Nephron (organoid): ENCODE data around the gene ABLIM3.

Experiments
- H3K27ac Mint-ChIP-seq, 3 experiments: 2 replicates each; pipeline ENCODE4 v1.8.0; 2020; ENCODE audit warnings: mixed read lengths in 3 of 3, mild to moderate bottlenecking in 2 of 3, moderate library complexity in 1 of 3
- H3K27me3 Mint-ChIP-seq: 2 replicates; pipeline ENCODE4 v1.8.0; 2021; ENCODE audit warnings: low read depth, mild to moderate bottlenecking, moderate library complexity, mixed read lengths
- H3K36me3 Mint-ChIP-seq: 2 replicates; pipeline ENCODE4 v1.8.0; 2020; ENCODE audit warnings: low read depth, mixed read lengths
- H3K4me1 Mint-ChIP-seq: 2 replicates; pipeline ENCODE4 v1.8.0; 2020; ENCODE audit warnings: mixed read lengths
- H3K4me3 Mint-ChIP-seq, 3 experiments: 2 replicates each; pipeline ENCODE4 v1.8.0; 2020; ENCODE audit warnings: mild to moderate bottlenecking in 3 of 3, mixed read lengths in 3 of 3, moderate library complexity in 2 of 3
- H3K9me3 Mint-ChIP-seq: 2 replicates; pipeline ENCODE4 v1.8.0; 2020; ENCODE audit warnings: mixed read lengths
- TF ChIP-seq, protein P1 (sequence below), 3 experiments: fragments of 200-600 bp; sonication (generic); IDR thresholded peaks; one replicate each; pipeline ENCODE4 v1.5.0; 2021; ENCODE audit warnings: antibody characterized with exemption in 3 of 3; ENCODE audit not compliant: unreplicated experiment in 3 of 3

The ABLIM3 gene

DNA sequence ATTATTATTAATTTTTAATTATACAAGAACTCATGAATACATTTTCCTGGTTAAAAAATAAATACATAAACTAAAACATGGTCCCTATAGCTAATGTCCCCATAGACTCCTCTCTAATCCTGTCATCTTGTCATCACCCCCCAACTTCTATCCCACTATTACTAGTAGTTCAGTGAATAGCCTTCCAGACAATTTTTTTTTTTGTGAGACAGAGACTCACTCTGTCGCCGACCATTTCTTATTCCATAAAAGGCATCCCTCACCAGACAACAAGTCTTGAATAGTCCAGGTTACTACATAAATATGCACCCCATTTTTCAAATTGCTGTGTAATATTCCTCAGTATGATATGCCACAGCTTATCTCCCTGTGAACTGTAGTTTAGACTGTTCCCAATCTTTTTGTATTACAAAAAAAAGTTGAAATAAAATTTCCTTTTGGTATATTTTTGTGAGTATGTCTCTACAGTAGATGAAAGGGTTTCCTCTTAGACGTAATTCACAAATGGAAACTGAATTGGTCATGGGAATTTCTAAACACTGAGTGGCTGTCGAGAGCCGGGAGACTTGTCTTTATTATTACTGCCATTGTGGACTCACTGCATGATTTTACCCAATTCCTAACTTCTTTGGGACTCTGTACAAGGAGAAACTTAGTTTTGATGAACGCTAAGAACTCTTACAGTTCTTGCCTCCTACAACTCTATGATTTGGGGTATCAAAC is 6.4 kb upstream of the ABLIM3 start:
- Mint-ChIP-seq H3K36me3 (no peaks in the 10 kb centered on the region), H3K4me1 (peaks cover 10% of the 10 kb centered on the region), H3K27me3 (peaks cover 43% of the 10 kb centered on the region), H3K9me3 (no peaks in the 10 kb centered on the region), H3K4me3 (no peak overlapping the region), H3K27ac (no peak overlapping the region)
- TF ChIP-seq, protein P1, sequence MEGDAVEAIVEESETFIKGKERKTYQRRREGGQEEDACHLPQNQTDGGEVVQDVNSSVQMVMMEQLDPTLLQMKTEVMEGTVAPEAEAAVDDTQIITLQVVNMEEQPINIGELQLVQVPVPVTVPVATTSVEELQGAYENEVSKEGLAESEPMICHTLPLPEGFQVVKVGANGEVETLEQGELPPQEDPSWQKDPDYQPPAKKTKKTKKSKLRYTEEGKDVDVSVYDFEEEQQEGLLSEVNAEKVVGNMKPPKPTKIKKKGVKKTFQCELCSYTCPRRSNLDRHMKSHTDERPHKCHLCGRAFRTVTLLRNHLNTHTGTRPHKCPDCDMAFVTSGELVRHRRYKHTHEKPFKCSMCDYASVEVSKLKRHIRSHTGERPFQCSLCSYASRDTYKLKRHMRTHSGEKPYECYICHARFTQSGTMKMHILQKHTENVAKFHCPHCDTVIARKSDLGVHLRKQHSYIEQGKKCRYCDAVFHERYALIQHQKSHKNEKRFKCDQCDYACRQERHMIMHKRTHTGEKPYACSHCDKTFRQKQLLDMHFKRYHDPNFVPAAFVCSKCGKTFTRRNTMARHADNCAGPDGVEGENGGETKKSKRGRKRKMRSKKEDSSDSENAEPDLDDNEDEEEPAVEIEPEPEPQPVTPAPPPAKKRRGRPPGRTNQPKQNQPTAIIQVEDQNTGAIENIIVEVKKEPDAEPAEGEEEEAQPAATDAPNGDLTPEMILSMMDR (IDR thresholded peaks at IDR 0.05; ENCODE audit: unreplicated experiment in 3 of 3), result no peak

DNA sequence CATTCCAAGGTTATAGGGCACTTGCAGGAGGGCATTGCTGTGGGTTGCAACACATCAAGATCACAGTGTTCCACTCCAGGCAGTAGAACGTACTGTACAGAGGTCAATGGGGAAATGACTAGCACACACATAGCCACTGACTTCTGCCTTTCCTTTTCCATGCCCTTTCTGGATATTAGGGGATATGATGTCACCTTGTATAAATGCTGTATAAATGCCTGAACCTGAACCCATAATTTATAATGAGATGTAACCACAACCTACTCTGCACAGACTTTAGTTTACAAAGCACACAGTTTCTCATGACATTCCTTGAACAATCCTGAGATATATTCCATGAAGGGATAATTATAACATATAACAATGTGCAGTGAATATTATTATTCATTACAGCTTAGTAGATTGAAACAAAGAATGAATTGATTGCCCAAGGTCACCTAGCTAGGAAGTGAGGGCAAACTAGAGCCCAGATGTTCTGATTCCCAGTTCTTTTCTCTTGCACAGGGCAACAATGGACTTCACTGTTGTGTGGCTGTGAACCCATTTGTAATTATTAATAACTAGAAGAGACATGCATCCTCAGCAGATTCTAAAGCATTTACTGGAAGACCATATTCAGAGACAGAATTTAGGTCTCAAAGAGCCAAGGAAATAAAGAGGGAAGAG is 5.6 kb upstream of the ABLIM3 start:
- Mint-ChIP-seq H3K27me3 (peaks cover 39% of the 10 kb centered on the region), H3K36me3 (no peaks in the 10 kb centered on the region), H3K9me3 (no peaks in the 10 kb centered on the region), H3K4me1 (peaks cover 10% of the 10 kb centered on the region), H3K27ac (no peak overlapping the region), H3K4me3 (no peak overlapping the region)
- TF ChIP-seq, protein P1 (IDR thresholded peaks at IDR 0.05; ENCODE audit: unreplicated experiment in 3 of 3), result no peak

DNA sequence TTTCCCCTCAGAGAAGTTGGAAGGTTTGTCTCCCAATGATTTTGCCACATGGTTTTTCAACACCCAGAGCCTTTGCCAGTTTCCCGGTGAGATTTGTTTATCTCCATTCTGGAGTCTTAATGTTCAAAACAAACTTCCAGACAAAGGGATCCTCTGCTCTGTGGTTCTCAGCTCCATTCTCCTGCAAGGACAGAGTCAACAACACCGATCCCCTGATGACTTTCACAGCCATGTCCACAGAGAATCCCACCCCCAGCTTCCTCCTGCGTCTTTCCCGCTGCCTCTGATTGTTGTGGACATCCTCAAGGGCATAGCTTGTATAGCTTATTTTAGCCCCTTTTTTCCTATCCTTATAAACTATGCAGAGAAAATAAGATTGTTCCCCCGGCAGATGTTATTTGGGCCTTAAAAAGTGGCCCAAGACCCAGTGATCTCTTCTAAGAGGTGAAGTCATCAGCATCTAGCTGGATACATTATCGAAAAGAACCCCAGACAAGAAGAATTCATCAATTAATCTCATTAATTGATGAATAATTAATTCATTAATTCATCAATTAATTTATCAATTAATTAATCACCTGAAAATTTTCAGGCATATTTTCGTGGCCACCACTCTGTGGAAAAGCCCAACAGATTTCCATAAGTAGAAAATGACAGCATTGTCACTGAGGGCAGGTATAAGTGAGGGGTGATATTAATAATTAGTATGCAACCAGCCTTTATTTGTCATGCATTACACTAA is 2.9 kb upstream of the ABLIM3 start:
- H3K27me3 Mint-ChIP-seq, result peaks cover 54% of the 10 kb centered on the region
- no peaks in the 10 kb centered on the region for H3K9me3 Mint-ChIP-seq
- TF ChIP-seq, protein P1 (IDR thresholded peaks at IDR 0.05; ENCODE audit: unreplicated experiment in 3 of 3), result no peak

DNA sequence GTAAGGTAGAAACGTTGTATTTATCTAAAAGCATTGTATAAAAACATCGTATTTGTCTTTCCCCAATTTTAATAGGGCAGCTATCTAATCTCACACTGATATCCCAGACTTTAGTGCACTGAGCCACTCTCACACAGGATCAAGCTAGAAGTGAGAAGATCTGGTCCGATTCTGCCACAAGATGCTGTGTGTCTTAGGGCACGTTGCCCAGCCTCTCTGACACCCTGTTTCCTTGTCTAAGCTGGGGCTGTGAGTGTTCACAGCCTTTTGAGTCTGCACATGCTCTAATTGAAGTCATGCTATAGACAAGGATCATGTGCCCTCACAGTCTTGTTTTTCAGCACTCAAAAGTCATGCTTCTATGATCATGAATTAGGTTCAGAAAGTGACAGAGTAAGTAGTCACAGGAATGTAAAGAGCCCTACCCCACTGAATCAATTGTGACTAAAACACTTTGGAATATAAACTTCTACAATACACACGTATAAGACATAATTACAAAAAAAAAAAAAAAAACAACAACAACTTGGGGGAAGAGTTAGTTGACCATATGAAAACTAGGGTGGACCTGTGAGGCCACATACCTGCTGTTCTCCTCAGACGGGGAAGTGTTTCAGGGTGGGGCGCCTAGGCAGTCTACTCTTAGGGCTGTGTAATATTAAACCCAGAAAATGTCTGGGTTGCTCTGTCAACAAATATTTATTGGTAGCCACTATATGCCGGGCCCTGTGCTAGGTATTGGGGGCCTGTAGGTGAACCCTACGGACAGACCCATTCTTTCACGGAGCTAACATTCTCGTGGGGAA is 893 bp upstream of the ABLIM3 start:
- H3K4me1 Mint-ChIP-seq, result peaks cover 8% of the 10 kb centered on the region
- H3K4me3 Mint-ChIP-seq, result peak overlapping the region; percentile 58 to 93 (median 68)

More for the DNA sequence above, 2.9 kb upstream of the ABLIM3 start:
- peaks cover 7% of the 10 kb centered on the region for H3K4me1 Mint-ChIP-seq
- H3K4me3 Mint-ChIP-seq, result no peak overlapping the region
- no peaks in the 10 kb centered on the region for H3K36me3 Mint-ChIP-seq
- H3K27ac Mint-ChIP-seq, result no peak overlapping the region

More for the DNA sequence above, 893 bp upstream of the ABLIM3 start:
- TF ChIP-seq, protein P1 (IDR thresholded peaks at IDR 0.05; ENCODE audit: unreplicated experiment in 3 of 3), result no peak
- H3K27ac Mint-ChIP-seq, result no peak overlapping the region
- H3K36me3 Mint-ChIP-seq, result no peaks in the 10 kb centered on the region
- no peaks in the 10 kb centered on the region for H3K9me3 Mint-ChIP-seq
- H3K27me3 Mint-ChIP-seq, result peaks cover 54% of the 10 kb centered on the region
